ENCODE measurements around the gene NID1. TPM values are rescaled to one million over a fixed set of nuclear protein-coding genes. Genes with fewer than 3 reads are reported as not detected.

NID1 gene
- total RNA-seq, 1 experiment from 2014 or later, result 48.5 TPM

- CTCF ChIA-PET, result no interaction called here
- Histone ChIP-seq H3K9me3 (no peaks in the 10 kb centered on the region), H3K4me3 (ENCODE audit: low read depth, low read length) (no peak overlapping the region), H3K27me3 (replicated peaks; ENCODE audit: control insufficient read depth, insufficient read depth, low read length) (no peaks in the 10 kb centered on the region), H3K4me1 (no peaks in the 10 kb centered on the region), H3K36me3 (ENCODE audit: control insufficient read depth, insufficient read depth, low read length) (no peaks in the 10 kb centered on the region)
- POLR2A ChIA-PET, result no interaction called here
- H3K4me3 Mint-ChIP-seq (ENCODE audit: unreplicated experiment), result no peak overlapping the region
- H3K27me3 Mint-ChIP-seq (ENCODE audit: insufficient read depth, unreplicated experiment), result no peaks in the 10 kb centered on the region
- no peaks in the 10 kb centered on the region for H3K36me3 Mint-ChIP-seq (ENCODE audit: insufficient read depth, unreplicated experiment)
- TF ChIP-seq CTCF (IDR thresholded peaks at IDR 0.05; ENCODE audit: insufficient read depth in 1 of 2, low read depth in 1 of 2, low read length in 1 of 2, severe bottlenecking in 1 of 2, unreplicated experiment in 1 of 2), result peak; percentile 70 to 79
- no peaks in the 10 kb centered on the region for H3K4me1 Mint-ChIP-seq (ENCODE audit: low read depth, unreplicated experiment)
- no TSS peak for BruUV-seq (replicated peaks)
- peak in 1 of 2 experiments; percentile 65 for DNase-seq
- no peaks in the 10 kb centered on the region for H3K9me3 Mint-ChIP-seq (ENCODE audit: unreplicated experiment)
- intact Hi-C loops (cut with micrococcal nuclease; ENCODE audit: unreplicated experiment), result loop anchor here (1.0 to 10.0 kb wide), 7 partner anchors 211 to 1283 kb away; partner anchors contain the start of gene HEATR1
- no peak overlapping the region for H3K27ac Mint-ChIP-seq (ENCODE audit: unreplicated experiment)
These were observed 38.8 kb upstream of the NID1 start for GRCh38 chr1:236103646-236104218.

- intact Hi-C loops (cut with micrococcal nuclease; ENCODE audit: unreplicated experiment), result loop anchor here (1.0 to 10.0 kb wide), 7 partner anchors 212 to 1283 kb away; partner anchors contain the start of gene HEATR1
- H3K36me3 Mint-ChIP-seq (ENCODE audit: insufficient read depth, unreplicated experiment), result no peaks in the 10 kb centered on the region
- H3K9me3 Mint-ChIP-seq (ENCODE audit: unreplicated experiment), result no peaks in the 10 kb centered on the region
- no peak overlapping the region for H3K4me3 ChIP-seq (ENCODE audit: low read depth, low read length)
- POLR2A ChIA-PET, result no interaction called here
- TF ChIP-seq CTCF (IDR thresholded peaks at IDR 0.05; ENCODE audit: insufficient read depth in 1 of 2, low read depth in 1 of 2, low read length in 1 of 2, severe bottlenecking in 1 of 2, unreplicated experiment in 1 of 2), result no peak
- no peak for DNase-seq
- H3K27me3 Mint-ChIP-seq (ENCODE audit: insufficient read depth, unreplicated experiment), result no peaks in the 10 kb centered on the region
- H3K27me3 ChIP-seq (replicated peaks; ENCODE audit: control insufficient read depth, insufficient read depth, low read length), result no peaks in the 10 kb centered on the region
- H3K4me1 Mint-ChIP-seq (ENCODE audit: low read depth, unreplicated experiment), result no peaks in the 10 kb centered on the region
- H3K4me1 ChIP-seq, result no peaks in the 10 kb centered on the region
- no peaks in the 10 kb centered on the region for H3K9me3 ChIP-seq
- H3K27ac Mint-ChIP-seq (ENCODE audit: unreplicated experiment), result no peak overlapping the region
- CTCF ChIA-PET, result interaction anchor here (1.1 kb wide), 1 partner anchor 429 kb away, joined by 3 read pairs; no protein-coding TSS in a partner anchor
- no TSS peak for BruUV-seq (replicated peaks)
- no peaks in the 10 kb centered on the region for H3K36me3 ChIP-seq (ENCODE audit: control insufficient read depth, insufficient read depth, low read length)
- no peak overlapping the region for H3K4me3 Mint-ChIP-seq (ENCODE audit: unreplicated experiment)
These were observed 38.2 kb upstream of the NID1 start for GRCh38 chr1:236103059-236103458.

GRCh38 chr1:236102611-236103010 is 37.7 kb upstream of the NID1 start:
- ChIA-PET CTCF (interaction anchor here (1.1 kb wide), 1 partner anchor 429 kb away, joined by 3 read pairs; no protein-coding TSS in a partner anchor), POLR2A (no interaction called here)
- Mint-ChIP-seq H3K27me3 (ENCODE audit: insufficient read depth, unreplicated experiment) (no peaks in the 10 kb centered on the region), H3K4me1 (ENCODE audit: low read depth, unreplicated experiment) (no peaks in the 10 kb centered on the region), H3K4me3 (ENCODE audit: unreplicated experiment) (no peak overlapping the region), H3K9me3 (ENCODE audit: unreplicated experiment) (no peaks in the 10 kb centered on the region), H3K27ac (ENCODE audit: unreplicated experiment) (no peak overlapping the region), H3K36me3 (ENCODE audit: insufficient read depth, unreplicated experiment) (no peaks in the 10 kb centered on the region)
- no peak for DNase-seq
- Histone ChIP-seq H3K27me3 (replicated peaks; ENCODE audit: control insufficient read depth, insufficient read depth, low read length) (no peaks in the 10 kb centered on the region), H3K4me3 (ENCODE audit: low read depth, low read length) (no peak overlapping the region), H3K36me3 (ENCODE audit: control insufficient read depth, insufficient read depth, low read length) (no peaks in the 10 kb centered on the region), H3K4me1 (no peaks in the 10 kb centered on the region), H3K9me3 (no peaks in the 10 kb centered on the region)
- BruUV-seq (replicated peaks), result no TSS peak
- intact Hi-C loops (cut with micrococcal nuclease; ENCODE audit: unreplicated experiment), result loop anchor here (1.0 to 10.0 kb wide), 7 partner anchors 212 to 1284 kb away; partner anchors contain the start of gene HEATR1
- TF ChIP-seq CTCF (IDR thresholded peaks at IDR 0.05; ENCODE audit: insufficient read depth in 1 of 2, low read depth in 1 of 2, low read length in 1 of 2, severe bottlenecking in 1 of 2, unreplicated experiment in 1 of 2), result no peak

Data from Caco-2 (cell line).